KOPT-K1 (cell line): ENCODE measurements around the gene DONSON.
"Not testable (repeated sequence)": the region's sequence is repeated elsewhere in the genome, so short reads cannot be mapped to it uniquely, and the experiment has no call there.

Source experiments
- H3K27ac ChIP-seq: fragments of 200-600 bp; sonication (generic); 2 replicates; pipeline ENCODE4 v1.5.1; 2016; ENCODE audit warnings: antibody characterized with exemption, mild to moderate bottlenecking, low read depth, low read length; ENCODE audit not compliant: poor library complexity, severe bottlenecking
- H3K36me3 ChIP-seq: fragments of 200-600 bp; sonication (generic); 2 replicates; pipeline ENCODE4 v1.5.1; 2017; ENCODE audit warnings: antibody characterized with exemption, mild to moderate bottlenecking, low read length, moderate library complexity; ENCODE audit not compliant: insufficient read depth
- H3K9me3 ChIP-seq: fragments of 200-600 bp; sonication (generic); 2 replicates; pipeline ENCODE4 v1.5.1; 2017; ENCODE audit warnings: antibody characterized with exemption, low read length, mild to moderate bottlenecking; ENCODE audit not compliant: insufficient read depth, poor library complexity, severe bottlenecking

DONSON gene, protein sequence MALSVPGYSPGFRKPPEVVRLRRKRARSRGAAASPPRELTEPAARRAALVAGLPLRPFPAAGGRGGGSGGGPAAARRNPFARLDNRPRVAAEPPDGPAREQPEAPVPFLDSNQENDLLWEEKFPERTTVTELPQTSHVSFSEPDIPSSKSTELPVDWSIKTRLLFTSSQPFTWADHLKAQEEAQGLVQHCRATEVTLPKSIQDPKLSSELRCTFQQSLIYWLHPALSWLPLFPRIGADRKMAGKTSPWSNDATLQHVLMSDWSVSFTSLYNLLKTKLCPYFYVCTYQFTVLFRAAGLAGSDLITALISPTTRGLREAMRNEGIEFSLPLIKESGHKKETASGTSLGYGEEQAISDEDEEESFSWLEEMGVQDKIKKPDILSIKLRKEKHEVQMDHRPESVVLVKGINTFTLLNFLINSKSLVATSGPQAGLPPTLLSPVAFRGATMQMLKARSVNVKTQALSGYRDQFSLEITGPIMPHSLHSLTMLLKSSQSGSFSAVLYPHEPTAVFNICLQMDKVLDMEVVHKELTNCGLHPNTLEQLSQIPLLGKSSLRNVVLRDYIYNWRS

DNA sequence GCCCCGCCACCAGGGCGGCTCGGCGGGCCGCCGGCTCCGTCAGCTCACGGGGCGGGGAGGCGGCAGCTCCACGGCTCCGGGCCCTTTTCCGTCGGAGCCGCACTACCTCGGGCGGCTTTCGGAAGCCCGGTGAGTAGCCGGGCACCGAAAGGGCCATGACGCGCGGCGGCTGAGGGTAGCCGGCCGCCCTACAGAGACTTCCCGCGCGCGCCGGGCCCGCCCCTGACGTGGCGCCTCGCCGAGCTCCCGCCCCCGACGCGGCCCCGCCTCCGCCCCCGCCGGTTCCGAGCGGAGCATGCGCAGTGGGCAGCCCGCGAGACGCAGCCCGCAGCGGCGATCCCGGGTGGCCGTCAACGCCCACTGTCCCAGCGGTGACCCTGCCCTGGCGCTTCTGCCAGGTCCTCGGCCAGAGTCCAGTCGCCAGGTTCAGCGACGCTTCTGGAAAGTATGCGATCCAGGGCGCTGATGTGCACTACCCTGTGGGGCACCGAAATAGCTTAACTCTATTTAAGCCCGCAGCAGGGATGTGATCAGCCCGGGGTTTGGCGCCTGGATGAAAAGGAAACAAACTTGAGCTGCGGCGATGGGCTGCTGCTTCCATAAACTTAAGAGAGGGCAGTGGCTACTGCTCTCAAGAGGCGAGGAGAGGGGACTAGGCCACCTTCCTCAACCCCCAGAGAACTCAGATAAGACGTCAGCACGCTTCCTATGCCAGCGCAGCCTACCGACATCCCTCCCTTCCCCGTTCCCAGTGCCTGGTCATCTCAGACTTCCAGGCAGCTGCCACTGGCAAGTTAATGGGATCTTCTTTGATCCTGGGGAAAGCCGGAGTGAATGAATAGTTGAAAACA lies at the start of gene DONSON:
Gene DONSON, minus strand, starts transcription at position 200 of the 851 bp plus-strand sequence. Its CDS starts 43 bp downstream, at position 157.
- Histone ChIP-seq H3K27ac (peak within 1 kb of the TSS; percentile 82), H3K36me3 (peaks cover 32% of the 10 kb centered on the region), H3K9me3 (no peaks in the 10 kb centered on the region)

DNA sequence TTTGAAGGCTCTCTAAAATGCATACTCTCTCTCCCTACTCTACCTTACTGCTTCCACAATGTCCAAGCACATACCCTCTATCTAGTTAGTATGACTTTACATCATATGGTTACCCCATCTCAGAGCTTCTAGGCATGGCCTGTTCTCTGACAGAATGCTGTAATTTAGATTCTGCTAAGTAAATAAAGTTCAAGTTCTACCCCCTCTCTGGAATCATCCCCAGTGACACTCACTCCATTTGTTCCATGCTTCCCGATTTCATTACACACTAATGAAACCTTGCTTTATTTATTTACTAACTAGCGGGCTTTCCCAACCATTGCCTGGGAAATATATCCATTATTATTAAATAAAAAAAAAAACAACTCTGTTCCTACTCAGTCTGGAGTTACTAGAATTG lies 45.8 kb upstream of the DONSON start:
- Histone ChIP-seq H3K36me3 (peaks cover 29% of the 10 kb centered on the region), H3K9me3 (no peaks in the 10 kb centered on the region), H3K27ac (no peak overlapping the region)

DNA sequence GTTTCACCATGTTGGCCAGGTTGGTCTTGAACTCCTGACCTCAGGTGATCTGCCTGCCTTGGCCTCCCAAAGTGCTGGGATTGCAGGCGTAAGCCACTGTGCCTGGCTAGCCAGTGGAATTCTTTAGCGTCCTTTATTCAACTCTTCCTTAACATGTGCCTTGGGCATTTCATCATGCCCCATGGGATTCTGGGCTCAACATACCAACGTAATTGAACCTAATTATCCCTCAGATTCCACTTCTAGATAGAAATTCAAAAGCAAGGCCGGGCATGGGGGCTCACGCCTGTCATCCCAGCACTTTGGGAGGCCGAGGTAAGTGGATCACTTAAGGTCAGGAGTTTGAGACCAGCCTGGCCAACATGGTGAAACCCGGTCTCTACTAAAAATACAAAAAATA lies 37.7 kb upstream of the DONSON start:
- H3K36me3 ChIP-seq = peaks cover 58% of the 10 kb centered on the region
- not testable (repeated sequence) for H3K27ac ChIP-seq, H3K9me3 ChIP-seq

DNA sequence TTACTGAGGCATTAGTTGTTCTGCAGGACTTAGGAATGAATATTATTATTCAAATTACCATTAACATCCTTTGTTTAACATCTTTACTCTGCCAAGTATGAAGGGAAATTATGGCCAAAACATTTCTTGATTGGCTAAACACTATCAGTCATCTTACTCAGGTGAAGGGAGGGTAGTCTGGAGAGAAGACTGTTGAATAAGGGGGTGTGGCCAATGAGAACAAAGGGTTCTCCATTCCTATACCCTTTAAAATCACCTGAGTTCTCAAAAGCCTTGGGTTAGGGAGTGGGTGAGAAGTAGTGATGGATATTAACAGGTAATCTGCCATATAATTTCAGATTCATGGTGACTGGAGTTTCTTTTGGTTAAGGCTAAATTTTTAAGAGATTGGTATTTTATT lies 33.8 kb upstream of the DONSON start:
- H3K9me3 ChIP-seq = no peaks in the 10 kb centered on the region
- H3K36me3 ChIP-seq = peaks cover 39% of the 10 kb centered on the region
- no peak overlapping the region for H3K27ac ChIP-seq

DNA sequence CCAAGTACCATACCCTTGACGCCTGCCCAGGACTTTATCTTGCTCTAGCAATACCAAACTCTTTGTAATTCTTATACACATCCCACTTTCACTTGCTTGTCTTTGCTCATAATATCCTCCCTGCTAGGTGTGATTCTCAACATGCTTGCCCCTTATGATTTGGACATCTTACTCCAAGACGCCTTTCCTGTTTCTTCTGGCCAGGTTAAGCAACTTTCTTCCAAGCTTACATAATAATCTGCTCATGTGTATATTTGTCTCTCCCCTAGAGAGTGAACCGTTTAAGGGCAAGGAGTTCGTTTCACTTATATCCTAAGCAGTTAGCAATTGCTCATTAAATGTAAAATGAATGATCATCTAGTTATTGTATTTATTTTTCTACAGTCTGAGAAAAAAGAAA lies 31.2 kb upstream of the DONSON start:
- Histone ChIP-seq H3K9me3 (no peaks in the 10 kb centered on the region), H3K36me3 (peaks cover 48% of the 10 kb centered on the region), H3K27ac (no peak overlapping the region)

DNA sequence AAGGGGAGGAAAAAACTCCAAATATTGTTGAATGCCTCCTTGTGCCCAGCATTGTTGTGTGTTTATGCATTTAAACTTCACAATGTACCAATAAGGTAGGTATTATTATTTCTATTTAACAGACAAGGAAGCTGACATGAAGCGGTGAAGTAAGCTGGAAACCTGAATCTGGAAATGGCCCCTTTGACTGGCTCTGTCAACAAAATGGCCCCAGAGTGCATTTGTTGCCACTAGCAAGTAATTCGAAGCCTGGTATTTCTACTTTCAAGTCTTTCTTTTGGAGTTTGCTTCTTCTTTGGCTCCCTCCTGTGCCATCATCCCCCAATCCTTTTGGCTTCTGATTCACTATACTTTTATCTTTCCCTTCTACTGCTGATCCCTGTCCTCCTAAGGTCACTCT lies 29.9 kb upstream of the DONSON start:
- H3K27ac ChIP-seq = no peak overlapping the region
- H3K36me3 ChIP-seq = peaks cover 52% of the 10 kb centered on the region
- no peaks in the 10 kb centered on the region for H3K9me3 ChIP-seq

DNA sequence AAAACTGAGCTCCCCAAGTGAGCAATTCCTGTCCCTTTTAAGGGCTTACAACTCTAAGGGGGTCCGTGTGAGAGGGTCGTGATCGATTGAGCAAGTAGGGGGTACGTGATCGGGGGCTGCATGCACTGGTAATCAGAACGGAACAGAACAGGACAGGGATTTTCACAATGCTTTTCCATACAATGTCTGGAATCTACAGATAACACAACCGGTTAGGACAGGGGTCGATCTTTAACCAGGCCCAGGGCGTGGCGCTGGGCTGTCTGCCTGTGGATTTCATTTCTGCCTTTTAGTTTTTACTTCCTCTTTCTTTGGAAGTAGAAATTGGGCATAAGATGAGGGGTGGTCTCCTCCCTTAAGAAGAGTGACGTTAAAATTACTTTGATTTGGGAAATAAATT lies 29.1 kb upstream of the DONSON start:
- not testable (repeated sequence) for H3K27ac ChIP-seq, H3K9me3 ChIP-seq
- H3K36me3 ChIP-seq = peaks cover 53% of the 10 kb centered on the region

DNA sequence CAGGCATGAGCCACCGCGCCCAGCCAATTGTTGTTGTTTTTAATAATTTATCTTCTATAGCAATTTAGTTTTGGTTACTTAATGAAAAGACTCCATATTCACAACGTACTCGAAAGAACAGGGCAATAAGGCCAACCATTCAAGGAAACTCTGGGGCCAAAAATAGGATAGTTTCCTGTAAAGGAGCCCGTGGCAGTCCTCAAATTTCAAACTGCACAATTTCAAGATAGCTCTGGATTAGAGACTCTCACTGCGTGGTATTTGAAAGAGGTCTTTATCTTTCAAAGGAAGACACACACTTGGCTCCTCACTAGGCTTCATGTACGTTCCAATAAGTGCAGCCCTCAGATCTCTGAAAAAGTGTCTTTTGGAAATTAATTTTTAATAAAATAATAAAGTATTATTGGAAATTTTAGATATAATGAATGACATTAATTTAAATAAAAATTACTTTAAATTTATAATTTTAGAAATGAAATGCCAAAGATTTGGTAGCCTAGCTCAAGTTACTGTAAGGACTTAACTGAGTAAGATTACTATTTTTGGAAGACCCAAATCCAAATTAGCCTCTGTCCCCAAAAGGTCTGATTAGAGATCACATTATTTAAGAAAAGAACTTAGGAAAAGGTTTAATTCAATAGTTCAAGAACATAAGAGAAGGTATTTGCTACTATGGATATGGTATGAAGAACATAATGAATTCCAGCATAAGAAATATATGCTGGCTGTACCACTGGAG lies 22.7 kb upstream of the DONSON start:
- H3K9me3 ChIP-seq = no peaks in the 10 kb centered on the region
- H3K27ac ChIP-seq = no peak overlapping the region
- peaks cover 63% of the 10 kb centered on the region for H3K36me3 ChIP-seq

DNA sequence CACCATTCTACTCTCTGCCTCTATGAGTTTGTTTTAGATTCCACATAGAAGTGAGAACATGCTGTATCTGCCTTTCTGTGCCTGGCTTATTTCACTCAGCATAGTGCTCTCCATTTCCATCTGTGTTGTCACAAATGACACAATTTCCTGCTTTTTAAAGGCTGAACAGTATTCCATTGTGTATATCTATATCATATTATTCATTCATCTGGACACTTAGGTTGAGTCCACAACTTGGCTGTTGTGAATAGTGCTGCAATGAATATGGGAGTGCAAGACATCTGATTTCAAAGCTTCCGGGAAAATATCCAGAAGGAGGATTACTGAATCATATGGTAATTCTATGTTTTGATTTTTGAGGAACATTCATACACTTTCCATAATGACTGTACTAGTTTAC lies 20.1 kb upstream of the DONSON start:
- H3K27ac ChIP-seq = no peak overlapping the region
- peaks cover 46% of the 10 kb centered on the region for H3K36me3 ChIP-seq
- H3K9me3 ChIP-seq = no peaks in the 10 kb centered on the region

DNA sequence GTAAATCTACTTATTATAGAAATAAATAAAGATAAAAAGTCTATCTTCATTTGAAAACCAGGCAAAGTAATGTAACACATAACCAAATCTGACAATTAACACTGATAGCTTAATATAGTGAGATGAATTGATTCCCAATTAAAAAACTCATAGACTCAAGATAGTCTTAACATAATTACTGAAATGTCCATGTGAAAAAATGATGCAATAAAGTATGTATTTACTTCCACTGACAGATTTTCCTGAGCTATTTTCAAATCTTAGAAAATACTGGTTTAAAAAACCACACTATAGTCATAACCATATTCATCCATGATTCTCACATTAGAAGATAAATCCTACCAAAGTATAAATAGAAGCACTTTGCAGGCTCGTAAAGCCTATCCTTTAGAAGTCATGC lies 9.6 kb upstream of the DONSON start:
- Histone ChIP-seq H3K27ac (no peak overlapping the region), H3K9me3 (no peaks in the 10 kb centered on the region), H3K36me3 (peaks cover 83% of the 10 kb centered on the region)

DNA sequence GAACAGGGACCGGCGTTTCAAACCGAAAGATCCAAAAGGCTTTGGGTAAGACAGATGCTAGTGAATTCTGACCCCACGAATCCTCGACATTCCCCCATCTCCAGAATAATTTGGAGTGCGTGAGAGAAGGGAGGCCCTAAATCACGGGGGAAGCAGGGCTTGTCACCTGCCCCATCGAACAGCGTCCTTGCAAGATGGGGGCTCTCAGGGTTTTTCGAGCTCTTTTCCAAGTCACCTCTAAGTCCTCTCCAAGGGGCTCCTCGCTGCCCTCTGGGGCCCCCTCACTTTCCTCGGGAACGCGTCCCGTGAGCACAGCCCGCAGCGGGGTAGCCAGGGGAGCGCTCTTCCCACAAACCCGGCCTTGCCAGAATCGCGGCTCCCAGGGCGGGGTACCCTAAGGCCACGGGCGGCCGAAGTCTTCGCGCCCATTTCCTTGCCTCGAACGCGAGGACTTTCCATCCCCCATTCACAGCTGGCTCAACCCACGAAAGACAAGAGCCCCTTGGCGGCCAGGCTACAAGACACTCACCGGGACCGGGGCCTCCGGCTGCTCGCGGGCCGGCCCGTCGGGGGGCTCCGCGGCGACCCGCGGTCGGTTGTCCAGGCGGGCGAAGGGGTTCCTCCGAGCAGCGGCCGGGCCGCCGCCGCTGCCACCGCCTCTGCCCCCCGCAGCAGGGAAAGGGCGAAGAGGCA lies 546 bp downstream of the DONSON start:
- H3K27ac ChIP-seq = peak overlapping the region; percentile 82
- peaks cover 39% of the 10 kb centered on the region for H3K36me3 ChIP-seq
- no peaks in the 10 kb centered on the region for H3K9me3 ChIP-seq

DNA sequence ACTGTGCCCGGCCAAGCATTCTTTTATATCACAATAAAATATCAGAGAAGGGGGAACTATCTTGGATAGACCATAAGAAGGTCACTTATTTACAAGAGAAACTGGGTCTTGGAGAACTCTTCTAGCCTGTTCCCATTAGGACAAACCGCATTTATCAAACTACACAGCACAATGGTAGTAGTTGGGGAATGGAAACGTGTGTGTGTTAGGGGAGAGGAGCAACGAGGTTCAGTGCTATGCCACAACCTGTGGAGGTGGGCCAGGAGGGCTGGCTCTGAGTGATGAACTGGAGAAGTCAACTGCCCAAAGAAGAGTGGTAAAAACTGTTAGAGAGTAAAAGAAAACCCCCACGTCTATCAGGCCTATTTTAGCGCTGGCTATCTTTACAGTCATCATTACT lies 1.6 kb downstream of the DONSON start:
- Histone ChIP-seq H3K9me3 (no peaks in the 10 kb centered on the region), H3K36me3 (peaks cover 49% of the 10 kb centered on the region), H3K27ac (no peak overlapping the region)

DNA sequence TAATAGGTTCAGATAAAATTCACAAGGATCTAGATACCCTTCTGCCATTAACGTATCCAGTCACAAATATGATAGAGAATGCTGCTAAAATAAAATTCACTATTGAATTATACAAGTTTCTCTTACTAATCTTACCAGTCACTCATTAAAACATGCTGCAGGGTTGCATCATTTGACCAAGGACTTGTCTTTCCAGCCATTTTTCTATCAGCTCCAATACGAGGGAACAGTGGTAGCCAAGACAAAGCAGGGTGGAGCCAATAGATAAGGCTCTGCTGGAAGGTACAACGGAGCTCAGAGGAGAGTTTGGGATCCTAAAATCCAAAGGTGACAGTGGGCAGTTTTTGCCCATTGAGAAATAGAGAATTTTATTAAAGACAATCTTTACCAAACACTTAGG lies 4.0 kb downstream of the DONSON start:
- no peaks in the 10 kb centered on the region for H3K9me3 ChIP-seq
- H3K27ac ChIP-seq = no peak overlapping the region
- H3K36me3 ChIP-seq = peaks cover 74% of the 10 kb centered on the region

DNA sequence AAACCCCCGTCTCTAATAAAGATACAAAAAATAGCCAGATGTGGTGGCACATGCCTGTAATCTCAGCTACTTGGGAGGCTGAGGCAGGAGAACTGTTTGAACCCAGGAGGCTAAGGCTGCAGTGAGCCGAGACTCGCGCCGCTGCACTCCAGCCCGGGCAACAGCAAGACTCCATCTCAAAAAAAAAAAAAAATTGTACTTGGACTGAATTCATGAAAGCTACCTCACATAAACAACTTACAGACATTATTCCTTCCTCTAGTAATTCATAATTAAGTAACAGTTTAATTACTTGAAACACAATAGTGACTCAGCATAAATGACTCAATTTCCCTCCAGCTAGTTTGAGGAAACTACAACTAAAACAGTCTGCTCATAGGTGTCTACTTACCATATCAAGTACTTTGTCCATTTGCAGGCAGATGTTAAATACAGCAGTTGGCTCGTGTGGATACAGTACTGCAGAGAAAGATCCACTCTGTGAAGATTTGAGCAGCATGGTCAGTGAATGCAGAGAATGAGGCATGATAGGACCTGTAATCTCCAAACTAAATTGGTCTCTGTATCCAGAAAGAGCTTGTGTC lies 9.4 kb downstream of the DONSON start:
- Histone ChIP-seq H3K27ac (no peak overlapping the region), H3K9me3 (no peaks in the 10 kb centered on the region), H3K36me3 (peaks cover 98% of the 10 kb centered on the region)
